Measurements from ENCODE around the gene CCNT1.
"Not testable (repeated sequence)": the region's sequence is repeated elsewhere in the genome, so short reads cannot be mapped to it uniquely, and the experiment has no call there.

CCNT1 gene

DNA sequence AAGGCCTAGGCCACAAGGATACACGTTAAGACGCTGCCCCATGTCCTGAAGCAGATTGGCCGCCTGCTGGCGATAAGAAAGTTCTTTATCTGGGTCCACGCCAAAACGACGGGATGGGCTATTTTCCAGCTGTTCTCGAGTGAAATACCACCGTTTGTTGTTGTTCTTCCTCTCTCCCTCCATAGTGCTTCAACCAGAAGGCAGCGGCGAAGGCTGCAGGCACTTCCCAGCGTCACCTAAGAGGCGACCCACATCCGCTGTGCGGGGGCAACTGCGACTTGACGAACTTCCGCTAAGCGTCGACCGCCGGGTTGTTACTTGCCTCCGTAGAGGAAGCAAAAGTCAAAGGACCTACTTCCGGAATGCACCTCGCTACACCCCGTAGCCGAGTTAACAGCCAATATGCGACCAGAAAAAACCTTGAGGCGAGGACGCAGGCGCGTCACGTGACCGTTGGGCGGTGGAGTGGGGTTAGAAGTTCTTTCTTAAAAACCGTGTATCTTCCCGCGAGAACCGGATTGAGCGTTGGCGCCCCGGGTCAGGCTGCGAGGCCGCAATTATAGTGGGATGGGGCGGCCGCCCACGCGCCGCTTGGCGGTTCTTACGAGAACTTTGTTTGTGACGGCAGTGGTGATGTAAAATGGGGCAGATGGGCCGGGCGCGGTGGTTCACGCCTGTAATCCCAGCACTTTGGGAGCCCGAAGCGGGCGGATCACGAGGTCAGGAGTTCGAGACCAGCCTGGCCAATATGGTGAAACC, at the start of gene CCNT1:
TSS of gene CCNT1 (minus strand) at position 215 of the 759 bp plus-strand sequence. CDS start at position 183, 32 bp downstream.
- DNase-seq, result peak; percentile 96

DNA sequence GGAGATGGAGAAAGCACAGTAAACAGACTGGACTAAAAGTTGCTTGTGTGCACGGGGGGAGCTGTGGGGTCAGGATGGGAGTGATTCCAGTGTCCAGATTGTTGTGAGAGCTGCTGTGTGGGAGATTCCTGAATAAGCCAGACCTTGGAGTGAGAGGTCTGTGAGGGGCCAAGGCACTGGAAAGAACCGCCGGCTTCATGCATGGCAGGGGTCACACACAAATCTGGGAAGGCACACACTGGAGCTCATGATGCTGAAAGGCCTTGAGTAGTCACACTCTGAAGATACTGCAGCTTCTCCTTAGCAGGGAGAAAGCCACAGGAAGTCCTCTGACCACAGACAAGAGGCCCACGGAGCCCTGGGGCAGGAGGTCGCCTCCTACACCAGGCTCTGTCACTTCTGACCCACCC, 49.3 kb upstream of the CCNT1 start:
- no peak for DNase-seq

DNA sequence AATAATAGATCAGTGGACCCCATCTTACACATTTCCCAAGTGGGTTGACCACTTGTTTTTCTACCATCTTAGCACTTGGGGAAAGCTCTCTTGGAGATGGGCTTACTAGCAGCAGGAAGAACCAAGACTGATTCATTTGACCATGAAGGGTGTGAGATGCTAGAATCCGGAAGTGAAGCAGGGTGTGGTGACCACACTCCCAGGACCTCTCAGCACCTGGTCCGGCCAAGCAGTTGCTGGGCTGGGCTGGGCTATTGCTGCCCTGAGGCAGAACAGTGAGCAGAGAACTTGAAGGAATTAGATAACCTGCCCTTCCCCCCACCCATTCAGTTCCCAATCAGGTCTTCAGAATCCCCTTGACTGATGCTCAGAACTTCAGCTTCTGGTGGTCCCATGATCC, 48.0 kb upstream of the CCNT1 start:
- DNase-seq, result no peak

DNA sequence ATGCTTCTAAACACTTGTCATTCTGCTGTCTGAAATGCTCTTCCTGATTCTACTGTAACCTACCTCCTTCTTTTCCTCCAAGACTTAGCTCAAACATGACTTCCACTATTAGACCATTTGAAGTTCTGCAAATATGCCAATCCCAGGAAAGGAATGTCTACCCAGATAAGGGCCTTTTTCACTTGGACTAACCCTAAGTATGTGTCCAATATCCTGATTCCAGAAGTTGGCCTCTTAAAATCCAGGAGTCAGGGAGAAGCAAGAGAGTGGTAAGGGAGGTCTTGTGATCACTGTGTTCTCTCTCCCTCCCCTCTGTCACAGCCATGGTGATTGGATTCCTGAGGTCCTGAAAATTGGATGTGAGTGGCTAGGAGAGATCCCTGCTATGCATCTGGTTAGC, 42.2 kb upstream of the CCNT1 start:
- DNase-seq, result no peak

DNA sequence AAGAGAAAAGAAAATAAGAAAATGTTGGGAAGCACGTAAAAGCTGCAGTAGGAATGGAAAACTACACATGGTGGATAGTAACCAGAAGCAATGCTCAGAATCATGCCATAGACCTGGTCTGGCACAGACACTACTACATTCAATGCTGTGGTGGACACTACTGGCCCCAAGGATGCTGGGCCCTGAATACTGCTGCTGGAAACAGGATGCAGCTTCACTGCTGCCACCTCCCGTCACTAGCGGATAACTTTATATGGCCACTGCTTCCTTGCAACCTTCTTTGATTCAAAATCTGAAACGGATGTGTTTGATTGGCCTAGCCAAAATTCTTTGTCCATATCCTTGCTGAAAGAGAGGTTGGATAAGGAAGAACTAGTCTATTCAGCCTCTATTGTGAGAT, 41.7 kb upstream of the CCNT1 start:
- DNase-seq, result no peak

DNA sequence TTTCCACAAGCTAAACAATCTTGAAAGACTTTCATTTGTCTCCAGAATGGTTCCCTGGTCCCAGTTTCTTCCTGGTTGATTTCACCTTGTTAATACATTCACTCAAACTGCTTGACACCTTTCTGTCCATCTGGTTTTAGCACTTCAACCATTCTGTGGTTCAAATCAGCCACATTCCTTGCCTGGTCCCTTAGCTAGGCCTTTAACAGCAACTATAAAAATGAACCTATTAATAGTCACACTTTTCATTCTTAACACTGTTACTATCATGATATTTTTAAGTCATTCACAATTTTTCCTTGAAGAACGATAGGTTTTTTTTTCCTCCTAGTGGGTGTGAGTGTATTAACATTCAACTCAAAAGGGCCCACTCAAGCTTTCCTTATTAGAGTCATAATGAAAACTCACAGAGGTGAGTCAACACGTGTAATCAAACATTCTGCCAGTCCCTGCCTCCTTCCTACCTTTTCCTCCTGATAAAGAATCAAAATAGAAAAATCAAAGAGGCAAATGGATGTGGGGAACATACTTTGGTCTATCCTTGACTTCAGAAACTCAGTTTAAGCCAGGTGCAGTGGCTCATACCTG, 34.4 kb upstream of the CCNT1 start:
- DNase-seq, result no peak

DNA sequence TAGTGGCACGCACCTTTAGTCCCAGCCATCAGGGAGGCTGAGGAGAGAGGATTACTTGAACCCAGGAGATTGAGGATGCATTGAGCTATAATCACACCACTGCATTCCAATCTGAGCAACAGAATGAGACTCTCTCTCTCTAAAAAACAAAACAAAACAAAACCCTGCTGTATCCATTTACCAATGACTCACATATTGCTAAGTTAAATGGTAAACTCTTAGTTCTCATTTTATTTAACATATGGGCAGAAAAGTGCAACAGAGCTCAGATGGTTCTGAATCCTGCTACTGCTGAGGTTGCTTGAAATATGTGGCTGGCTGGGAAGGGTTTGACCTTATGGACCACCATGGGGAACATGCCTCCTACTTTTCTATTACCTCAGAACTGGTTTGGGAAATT, 33.7 kb upstream of the CCNT1 start:
- no peak for DNase-seq

DNA sequence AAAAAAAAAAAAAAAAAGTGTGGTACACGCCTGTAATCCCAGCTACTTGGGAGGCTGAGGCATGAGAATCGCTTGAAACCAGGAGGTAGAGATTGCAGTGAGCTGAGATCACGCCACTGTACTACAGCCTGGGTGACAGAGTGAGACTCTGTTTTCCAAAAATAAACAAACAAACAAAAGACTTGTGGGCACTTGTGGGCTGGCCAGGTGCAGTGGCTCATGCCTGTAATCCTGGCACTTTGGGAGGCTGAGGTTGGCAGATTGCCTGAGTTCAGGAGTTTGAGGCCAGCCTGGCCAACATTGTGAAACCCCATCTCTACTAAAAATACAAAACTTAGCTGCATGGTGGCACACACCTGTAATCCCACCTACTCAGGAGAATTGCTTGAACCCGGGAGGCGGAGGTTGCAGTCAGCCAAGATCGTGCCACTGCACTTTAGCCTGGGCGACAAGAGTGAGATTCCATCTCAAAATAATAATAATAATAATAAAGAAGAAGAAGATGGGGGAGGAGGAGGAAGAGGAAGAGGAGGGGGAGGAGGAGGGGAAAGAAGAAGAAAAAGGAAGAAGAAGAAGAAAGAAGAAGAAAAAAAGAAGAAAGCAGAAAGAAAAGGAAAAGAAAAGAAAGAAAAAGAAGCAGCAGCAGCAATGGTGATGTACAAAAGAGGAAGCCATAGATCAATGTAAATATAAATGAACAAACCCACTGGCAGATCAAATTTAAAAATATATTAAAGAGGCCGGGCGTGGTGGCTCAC, 27.9 kb upstream of the CCNT1 start:
- peak; percentile 60 for DNase-seq

DNA sequence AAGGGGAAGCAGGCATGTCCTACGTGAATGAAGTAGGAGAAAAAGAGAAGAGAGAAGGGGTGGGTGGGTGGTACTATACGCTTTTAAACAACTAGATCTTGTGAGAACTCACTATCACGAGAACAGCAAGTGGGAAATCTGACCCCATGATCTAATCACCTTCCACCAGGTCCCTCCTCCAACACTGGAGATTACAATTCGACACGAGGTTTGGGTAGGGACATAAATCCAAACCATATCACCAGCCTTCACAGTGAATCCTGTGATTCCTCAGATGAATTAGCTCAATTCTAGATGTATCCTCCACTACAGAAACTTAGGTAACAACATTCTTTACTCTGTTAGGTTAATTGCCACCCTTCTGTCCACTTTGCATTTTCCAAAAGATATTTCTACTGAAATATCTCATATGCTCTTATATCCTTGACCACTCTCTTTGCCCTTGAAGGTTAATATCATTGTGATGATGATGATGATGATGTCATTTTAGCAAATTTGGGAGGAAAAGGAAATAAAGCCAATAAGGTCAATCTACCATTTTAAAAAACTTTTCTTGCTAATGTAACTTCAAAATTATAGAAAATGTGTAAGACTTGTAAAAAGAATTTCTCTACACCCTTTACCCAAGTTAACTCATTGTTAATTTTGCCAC, 23.2 kb upstream of the CCNT1 start:
- no peak for DNase-seq

DNA sequence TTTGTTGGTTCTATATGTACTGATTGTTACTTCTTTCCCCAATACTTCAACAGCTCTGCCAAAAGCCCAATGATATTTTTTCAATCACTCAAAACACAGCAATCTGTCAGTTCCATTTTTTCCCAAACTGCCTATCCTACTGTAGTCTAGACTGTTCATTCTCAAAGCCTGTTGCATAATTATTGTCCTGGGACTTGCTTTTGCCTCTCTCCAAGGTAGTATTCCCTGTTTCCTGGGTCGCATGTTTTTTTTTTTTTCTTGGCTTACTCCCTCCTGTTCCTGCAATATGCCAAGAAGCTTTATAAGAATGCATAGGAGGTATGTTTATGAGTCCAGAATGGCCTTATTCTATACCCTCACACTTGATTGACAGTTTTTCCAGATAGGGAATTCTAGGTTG, 19.9 kb upstream of the CCNT1 start:
- no peak for DNase-seq

DNA sequence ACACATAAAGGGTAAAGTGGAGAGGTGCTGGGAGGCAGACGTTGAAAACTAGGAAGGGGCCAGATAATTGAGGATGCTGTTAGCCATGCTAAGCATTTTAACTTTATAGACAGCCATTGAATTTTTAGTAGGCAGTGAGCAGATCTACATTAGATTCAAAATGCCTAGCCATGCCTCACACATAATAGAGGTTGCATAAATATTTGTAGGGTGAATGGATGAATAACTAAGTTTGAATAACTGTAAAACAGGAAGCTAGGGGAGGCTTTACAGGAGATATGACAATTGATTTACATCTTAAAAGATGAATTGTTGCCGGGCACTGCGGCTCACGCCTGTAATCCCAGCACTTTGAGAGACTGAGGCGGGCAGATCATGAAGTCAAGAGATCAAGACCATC, 12.3 kb upstream of the CCNT1 start:
- DNase-seq, result no peak

DNA sequence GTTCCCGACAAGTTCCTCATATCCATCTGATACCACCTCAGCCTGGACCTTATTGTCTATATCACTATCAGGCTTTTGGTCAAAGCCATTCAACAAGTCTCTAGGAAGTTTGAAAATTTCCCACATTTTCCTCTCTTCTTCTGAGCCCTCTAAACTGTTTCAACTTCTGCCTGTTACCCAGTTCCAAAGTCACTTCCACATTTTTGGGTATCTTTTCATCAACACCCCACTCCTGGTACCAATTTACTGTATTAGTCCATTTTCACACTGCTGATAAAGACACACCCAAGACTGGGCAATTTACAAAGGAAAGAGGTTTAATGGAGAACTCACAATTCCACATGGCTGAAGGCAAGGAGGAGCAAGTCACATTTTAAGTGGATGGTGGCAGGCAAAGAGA, 4.2 kb upstream of the CCNT1 start:
- DNase-seq, result not testable (repeated sequence)

DNA sequence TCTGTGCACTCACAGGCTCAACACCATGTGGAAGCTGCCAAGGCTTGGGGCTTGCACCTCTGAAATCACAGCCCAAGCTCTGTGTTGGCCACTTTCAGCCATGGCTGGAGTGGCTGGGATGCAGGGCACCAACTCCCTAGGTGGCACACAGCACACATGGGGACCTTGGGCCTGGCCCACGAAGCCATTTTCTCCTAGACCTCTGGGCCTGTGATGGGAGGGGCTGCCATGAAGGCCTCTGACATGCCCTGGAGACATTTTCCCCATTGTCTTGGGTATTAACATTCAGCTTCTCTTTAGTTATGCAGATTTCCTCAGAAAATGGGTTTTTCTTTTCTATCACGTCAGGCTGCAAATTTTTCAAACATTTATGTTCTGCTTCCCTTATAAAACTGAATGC, 3.7 kb upstream of the CCNT1 start:
- DNase-seq, result not testable (repeated sequence)

DNA sequence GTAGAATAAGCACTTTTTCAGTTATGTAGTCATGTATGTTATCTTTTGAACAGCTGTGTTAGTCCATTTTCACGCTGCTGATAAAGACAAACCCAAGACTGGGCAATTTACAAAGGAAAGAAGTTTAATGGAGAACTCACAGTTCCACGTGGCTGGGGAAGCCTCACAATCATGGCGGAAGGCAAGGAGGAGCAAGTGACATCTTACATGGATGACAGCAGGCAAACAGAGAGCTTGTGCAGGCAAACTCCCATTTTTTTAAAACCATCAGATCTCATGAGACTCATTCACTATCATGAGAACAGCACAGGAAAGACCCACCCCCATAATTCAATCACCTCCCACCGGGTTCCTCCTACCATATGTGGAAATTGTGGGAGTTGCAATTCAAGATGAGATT, 2.5 kb upstream of the CCNT1 start:
- not testable (repeated sequence) for DNase-seq

DNA sequence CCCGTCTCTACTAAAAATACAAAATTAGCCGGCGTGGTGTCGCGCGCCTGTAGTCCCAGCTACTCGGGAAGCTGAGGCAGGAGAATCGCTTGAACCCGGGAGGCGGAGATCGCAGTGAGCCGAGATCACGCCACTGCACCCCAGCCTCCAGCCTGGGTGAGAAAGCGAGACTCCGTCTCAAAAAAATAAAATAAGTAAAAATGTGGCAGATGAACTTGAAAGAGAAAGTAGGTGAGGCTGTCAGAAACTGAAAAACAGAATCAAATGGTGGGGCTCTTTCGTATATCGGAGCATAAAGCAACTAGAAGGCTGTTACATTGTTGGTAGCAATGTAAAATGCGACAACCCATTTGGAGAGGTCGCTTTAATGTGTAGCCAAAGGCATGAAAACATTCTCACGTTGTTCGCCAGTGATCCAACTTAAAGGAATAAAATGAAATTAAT, 767 bp upstream of the CCNT1 start:
- DNase-seq, result no peak

DNA sequence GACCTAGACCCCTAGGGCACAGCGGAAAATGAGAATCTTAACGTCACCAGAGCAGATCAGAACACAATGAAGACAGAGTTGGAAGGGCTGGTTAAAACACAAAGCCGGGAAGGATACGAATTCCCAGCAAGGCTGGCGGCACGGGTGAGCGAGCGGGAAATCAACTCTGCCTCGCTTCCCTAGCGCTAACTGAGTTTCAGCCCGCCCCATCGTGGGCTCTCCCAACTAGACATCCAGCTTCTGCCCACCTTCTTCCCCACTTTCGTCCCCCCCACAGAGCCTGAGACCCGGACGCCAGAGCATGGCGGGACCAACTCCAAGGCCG, 377 bp downstream of the CCNT1 start:
- DNase-seq, result no peak

DNA sequence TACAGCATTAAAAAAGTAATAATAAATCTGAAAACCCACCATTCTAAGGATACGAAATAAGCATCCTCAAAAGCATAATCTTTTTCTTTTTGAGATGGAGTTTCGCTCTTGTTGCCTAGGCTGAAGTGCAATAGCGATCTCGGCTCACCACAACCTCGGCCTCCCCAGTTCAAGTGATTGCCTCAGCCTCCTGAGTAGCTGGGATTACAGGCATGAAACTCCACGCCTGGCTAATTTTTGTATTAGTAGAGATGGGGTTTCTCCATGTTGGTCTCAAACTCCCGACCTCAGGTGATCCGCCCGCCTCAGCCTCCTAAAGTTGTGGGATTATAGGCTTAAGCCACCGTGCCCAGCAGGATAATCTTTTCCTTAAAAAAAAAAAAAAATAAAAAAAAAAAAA, 4.3 kb downstream of the CCNT1 start:
- DNase-seq, result no peak

DNA sequence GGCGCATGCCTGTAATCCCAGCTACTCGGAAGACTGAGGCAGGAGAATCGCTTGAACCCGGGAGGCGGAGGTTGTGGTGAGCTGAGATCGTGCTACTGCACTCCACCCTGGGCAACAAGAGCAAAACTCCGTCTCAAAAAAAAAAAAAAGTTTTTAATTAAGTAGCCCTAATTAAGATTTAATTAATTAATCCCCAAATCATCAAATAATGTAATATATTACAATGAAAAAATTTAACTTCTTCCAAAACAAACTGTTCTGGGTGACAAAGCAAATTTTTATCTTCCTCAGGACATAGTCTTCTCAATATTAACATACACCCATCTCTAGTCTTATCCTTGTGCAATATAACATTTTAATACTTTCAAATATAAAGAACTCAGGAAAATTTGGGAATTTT, 17.7 kb downstream of the CCNT1 start:
- not testable (repeated sequence) for DNase-seq

DNA sequence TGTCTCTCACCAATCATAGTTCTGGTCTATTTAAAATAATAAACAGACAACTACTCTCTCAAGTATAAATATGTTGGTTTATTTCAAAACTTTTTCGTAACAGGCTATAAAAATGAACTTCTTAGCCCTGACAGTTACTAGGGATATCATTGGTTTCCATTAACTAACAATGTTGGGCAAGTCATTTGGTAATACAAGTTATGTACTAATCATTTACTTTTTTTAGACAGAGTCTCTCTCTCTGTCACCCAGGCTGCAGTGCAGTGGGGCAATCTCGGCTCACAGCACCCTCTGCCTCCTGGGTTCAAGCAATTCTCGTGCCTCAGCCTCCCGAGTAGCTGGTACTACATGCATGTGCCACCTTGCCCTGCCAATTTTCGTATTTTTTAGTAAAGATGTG, 19.9 kb downstream of the CCNT1 start:
- no peak for DNase-seq

DNA sequence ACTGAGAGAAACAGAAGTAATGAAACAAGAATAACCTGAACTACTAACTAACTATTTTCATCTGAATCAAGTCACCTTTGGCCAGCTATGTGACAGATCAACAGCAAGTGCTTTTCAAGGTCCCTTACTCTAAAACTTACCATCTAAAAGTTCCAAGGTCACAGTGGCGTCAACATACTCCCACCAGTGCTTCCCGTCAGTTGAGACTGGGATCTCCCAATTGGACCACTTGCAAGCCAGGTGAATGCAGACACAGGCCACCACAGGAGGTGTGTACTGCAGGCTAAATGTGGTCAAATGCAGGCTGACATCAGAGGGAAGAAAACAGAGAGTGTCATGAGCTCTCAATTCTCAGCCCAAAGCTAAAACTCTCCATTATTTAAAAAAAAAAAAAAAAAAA, 20.6 kb downstream of the CCNT1 start:
- no peak for DNase-seq

DNA sequence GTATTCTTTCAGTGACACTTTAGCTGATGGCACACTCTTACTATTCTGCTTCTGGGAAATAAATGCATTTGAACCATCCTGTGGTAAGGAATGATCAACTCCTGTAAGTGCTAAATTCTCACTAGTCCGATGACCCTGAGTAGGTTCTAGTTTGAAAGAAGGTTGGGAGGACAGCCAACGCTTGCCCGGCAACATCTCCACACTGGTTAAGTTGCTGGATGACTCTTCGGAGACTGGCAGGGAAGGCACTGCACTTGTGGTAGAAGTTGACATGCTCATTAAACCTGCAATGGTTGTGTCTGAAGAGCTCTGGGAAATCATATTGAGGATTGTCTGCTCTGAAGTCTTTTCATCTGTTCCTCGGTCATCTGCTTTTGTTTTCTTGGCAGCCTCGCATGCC, 22.5 kb downstream of the CCNT1 start:
- no peak for DNase-seq

DNA sequence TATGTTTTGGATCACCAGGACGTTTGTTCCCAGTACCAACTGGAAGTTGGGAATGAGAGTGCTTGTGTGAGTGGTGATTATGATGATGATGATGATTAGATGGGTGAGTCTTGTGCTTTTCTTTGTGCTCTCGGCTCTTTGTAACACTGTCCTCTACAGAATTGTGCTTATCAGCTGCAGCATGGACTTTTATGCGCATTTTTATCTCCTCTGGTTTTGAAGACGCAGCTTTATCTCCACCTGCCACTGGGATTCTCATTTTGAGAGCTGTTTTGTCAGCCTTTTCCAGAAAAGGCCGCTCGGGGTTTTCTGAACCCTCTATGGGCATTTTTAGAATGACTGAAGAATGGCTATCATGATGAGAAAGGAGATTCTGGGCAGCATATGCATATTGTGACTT, 22.9 kb downstream of the CCNT1 start:
- DNase-seq, result no peak

DNA sequence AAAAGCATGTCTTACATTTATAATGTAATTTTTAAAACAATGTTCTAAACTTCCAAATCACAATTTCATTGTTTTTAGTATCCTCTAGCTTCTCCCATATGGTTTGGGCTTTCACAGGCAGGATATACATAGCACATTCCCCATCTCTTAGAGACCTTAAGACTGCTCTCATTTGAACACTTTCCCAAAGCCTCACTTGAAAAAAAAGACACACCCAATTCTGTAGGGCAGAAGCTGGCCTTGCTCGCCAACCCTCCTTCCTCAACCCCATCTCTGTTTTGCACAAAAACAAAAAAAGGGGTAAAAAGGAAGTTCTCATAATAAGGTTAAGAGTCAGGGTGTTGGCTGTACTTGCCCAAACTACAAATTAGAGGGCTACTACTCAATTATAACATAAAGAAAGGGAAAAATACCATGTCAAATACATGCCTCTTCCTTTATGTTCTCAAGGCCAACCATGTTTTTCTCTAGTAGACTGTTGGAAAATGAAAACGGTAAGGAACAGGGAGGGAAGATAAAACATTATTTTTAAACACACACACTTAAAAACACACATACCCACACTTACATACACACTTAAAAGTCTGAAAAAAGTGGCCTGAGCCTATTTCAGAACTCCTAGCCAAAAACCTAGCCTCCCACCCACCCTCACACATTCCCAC, 24.6 kb downstream of the CCNT1 start:
- no peak for DNase-seq
